DND-41 (cell line): ENCODE measurements around the gene EFL1.
"Not testable (repeated sequence)": the region's sequence is repeated elsewhere in the genome, so short reads cannot be mapped to it uniquely, and the experiment has no call there.

Experiments
- CTCF ChIP-seq: IDR thresholded peaks from 2 replicates; pipeline ENCODE4 v1.5.1; 2012; ENCODE audit warnings: borderline replicate concordance, low read length, moderate library complexity, mild to moderate bottlenecking; ENCODE audit not compliant: poor library complexity, severe bottlenecking; ENCODE audit errors: extremely low read depth
- EZH2 ChIP-seq: IDR thresholded peaks from 3 replicates; pipeline ENCODE4 v1.6.1; 2012; ENCODE audit warnings: borderline replicate concordance, low read depth, mild to moderate bottlenecking, moderate library complexity, low read length, inconsistent platforms; ENCODE audit not compliant: severe bottlenecking

- TF ChIP-seq CTCF, EZH2: not testable (repeated sequence)
Measured at GRCh38 chr15:82281276-82281675, 18.7 kb upstream of the EFL1 start.
